ENCODE data around the gene ANO10. TPM values are rescaled to one million over a fixed set of nuclear protein-coding genes. Genes with fewer than 3 reads are reported as not detected.
"Not testable (repeated sequence)": the region's sequence is repeated elsewhere in the genome, so short reads cannot be mapped to it uniquely, and the experiment has no call there.

ANO10 gene
- total RNA-seq, 1 donor from 2014 or later: 56.9 TPM

GRCh38 chr3:43499256-43499655, 122.6 kb downstream of the ANO10 start:
- peaks cover 2% of the 10 kb centered on the region for H3K36me3 Mint-ChIP-seq (ENCODE audit: low read depth)
- H3K9me3 Mint-ChIP-seq (ENCODE audit: low read depth): no peaks in the 10 kb centered on the region
- TF ChIP-seq CTCF (IDR thresholded peaks at IDR 0.05): no peak
- H3K27ac Mint-ChIP-seq (ENCODE audit: unreplicated experiment): no peak overlapping the region
- no peak for DNase-seq (ENCODE audit: low spot score)
- no peak overlapping the region for H3K4me3 Mint-ChIP-seq (ENCODE audit: unreplicated experiment)
- H3K27me3 Mint-ChIP-seq (ENCODE audit: low read depth): no peaks in the 10 kb centered on the region
- H3K4me1 Mint-ChIP-seq (ENCODE audit: low read depth): peaks cover 22% of the 10 kb centered on the region

DNA sequence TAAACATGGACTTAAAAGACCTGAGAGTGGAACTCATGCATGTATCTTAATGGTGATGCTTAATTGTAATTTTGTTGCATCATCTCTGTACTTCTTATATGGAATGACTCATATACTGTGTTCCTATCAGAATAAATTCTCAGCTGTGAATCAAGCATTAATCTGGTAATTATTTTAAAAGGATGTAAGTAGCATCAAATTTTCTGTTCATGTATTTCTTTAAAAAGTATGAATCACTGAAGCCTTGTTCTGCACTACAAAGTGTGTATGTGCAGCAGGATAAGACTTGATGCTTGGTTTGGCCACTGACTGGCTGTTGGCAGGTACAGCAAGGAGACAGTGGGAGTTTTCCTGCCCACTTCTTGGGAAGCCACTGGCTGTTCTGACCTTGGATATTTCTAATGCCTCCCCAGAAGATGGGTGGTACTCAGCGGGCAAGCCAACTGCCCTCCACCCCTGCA, 123.9 kb downstream of the ANO10 start:
- Mint-ChIP-seq H3K4me3 (ENCODE audit: unreplicated experiment) (no peak overlapping the region), H3K36me3 (ENCODE audit: low read depth) (peaks cover 2% of the 10 kb centered on the region), H3K4me1 (ENCODE audit: low read depth) (peaks cover 19% of the 10 kb centered on the region), H3K27ac (ENCODE audit: unreplicated experiment) (peak overlapping the region; percentile 81), H3K9me3 (ENCODE audit: low read depth) (no peaks in the 10 kb centered on the region), H3K27me3 (ENCODE audit: low read depth) (no peaks in the 10 kb centered on the region)
- TF ChIP-seq CTCF (IDR thresholded peaks at IDR 0.05): no peak
- no peak for DNase-seq (ENCODE audit: low spot score)

DNA sequence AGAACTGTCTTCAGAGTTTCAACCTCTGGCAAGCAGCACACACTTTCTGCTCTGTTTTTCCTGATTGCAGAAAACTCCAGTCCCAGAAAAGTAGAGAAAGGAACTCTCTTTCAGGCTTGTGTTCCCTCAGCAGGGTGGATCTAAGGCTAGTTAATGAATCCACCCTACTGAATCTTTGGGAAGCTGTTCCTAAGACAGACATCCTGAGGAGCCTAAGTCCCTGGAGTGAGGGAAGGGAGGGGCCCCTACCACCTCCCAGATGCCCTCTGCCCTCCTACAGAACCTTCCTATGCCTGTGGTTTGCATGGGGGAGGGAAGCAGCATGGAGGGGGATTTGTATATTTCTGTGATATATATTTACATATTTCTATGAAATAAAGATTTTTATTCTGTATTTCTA, 124.4 kb downstream of the ANO10 start:
- no peaks in the 10 kb centered on the region for H3K27me3 Mint-ChIP-seq (ENCODE audit: low read depth)
- H3K9me3 Mint-ChIP-seq (ENCODE audit: low read depth): no peaks in the 10 kb centered on the region
- peaks cover 19% of the 10 kb centered on the region for H3K4me1 Mint-ChIP-seq (ENCODE audit: low read depth)
- no peak for DNase-seq (ENCODE audit: low spot score)
- H3K27ac Mint-ChIP-seq (ENCODE audit: unreplicated experiment): peak overlapping the region; percentile 19
- no peak for TF ChIP-seq CTCF (IDR thresholded peaks at IDR 0.05)
- H3K36me3 Mint-ChIP-seq (ENCODE audit: low read depth): peaks cover 2% of the 10 kb centered on the region
- H3K4me3 Mint-ChIP-seq (ENCODE audit: unreplicated experiment): no peak overlapping the region

- Mint-ChIP-seq H3K36me3 (ENCODE audit: low read depth) (peaks cover 4% of the 10 kb centered on the region), H3K4me1 (ENCODE audit: low read depth) (peaks cover 19% of the 10 kb centered on the region), H3K27me3 (ENCODE audit: low read depth) (no peaks in the 10 kb centered on the region), H3K27ac (ENCODE audit: unreplicated experiment) (peak overlapping the region; percentile 19), H3K9me3 (ENCODE audit: low read depth) (no peaks in the 10 kb centered on the region), H3K4me3 (ENCODE audit: unreplicated experiment) (no peak overlapping the region)
- TF ChIP-seq CTCF (IDR thresholded peaks at IDR 0.05): no peak
- no peak for DNase-seq (ENCODE audit: low spot score)
Measured at GRCh38 chr3:43496740-43497375, 125.0 kb downstream of the ANO10 start.

GRCh38 chr3:43492932-43493331, 128.9 kb downstream of the ANO10 start:
- H3K4me1 Mint-ChIP-seq (ENCODE audit: low read depth): peaks cover 19% of the 10 kb centered on the region
- H3K27ac Mint-ChIP-seq (ENCODE audit: unreplicated experiment); H3K36me3 Mint-ChIP-seq (ENCODE audit: low read depth); H3K9me3 Mint-ChIP-seq (ENCODE audit: low read depth); DNase-seq (ENCODE audit: low spot score); H3K4me3 Mint-ChIP-seq (ENCODE audit: unreplicated experiment); H3K27me3 Mint-ChIP-seq (ENCODE audit: low read depth): not testable (repeated sequence)

GRCh38 chr3:43491807-43492206, 130.0 kb downstream of the ANO10 start:
- H3K4me3 Mint-ChIP-seq (ENCODE audit: unreplicated experiment); H3K27me3 Mint-ChIP-seq (ENCODE audit: low read depth); H3K4me1 Mint-ChIP-seq (ENCODE audit: low read depth); H3K27ac Mint-ChIP-seq (ENCODE audit: unreplicated experiment); DNase-seq (ENCODE audit: low spot score); H3K36me3 Mint-ChIP-seq (ENCODE audit: low read depth); H3K9me3 Mint-ChIP-seq (ENCODE audit: low read depth): not testable (repeated sequence)
